ENCODE data around the gene LMNB1. TPM values are rescaled to one million over a fixed set of nuclear protein-coding genes. Genes with fewer than 3 reads are reported as not detected.
"Not testable (repeated sequence)": the region's sequence is repeated elsewhere in the genome, so short reads cannot be mapped to it uniquely, and the experiment has no call there.

The LMNB1 gene
- total and polyA plus RNA-seq, 2 of the 13 experiments (the other 11 are each of a cell fraction or from before 2014, with no cell fraction given), result 12.5 to 159 TPM

GRCh38 chr5:126769703-126770102 is 7.2 kb upstream of the LMNB1 start (continued):
- TF ChIP-seq CSRNP1 (CRISPR knock-in tag; IDR thresholded peaks at IDR 0.05) (no peak), NBN (conservative IDR thresholded peaks at IDR 0.05) (no peak)
- TF ChIP-seq, protein P1, sequence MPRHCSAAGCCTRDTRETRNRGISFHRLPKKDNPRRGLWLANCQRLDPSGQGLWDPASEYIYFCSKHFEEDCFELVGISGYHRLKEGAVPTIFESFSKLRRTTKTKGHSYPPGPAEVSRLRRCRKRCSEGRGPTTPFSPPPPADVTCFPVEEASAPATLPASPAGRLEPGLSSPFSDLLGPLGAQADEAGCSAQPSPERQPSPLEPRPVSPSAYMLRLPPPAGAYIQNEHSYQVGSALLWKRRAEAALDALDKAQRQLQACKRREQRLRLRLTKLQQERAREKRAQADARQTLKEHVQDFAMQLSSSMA (CRISPR knock-in tag; IDR thresholded peaks at IDR 0.05), result no peak

DNA sequence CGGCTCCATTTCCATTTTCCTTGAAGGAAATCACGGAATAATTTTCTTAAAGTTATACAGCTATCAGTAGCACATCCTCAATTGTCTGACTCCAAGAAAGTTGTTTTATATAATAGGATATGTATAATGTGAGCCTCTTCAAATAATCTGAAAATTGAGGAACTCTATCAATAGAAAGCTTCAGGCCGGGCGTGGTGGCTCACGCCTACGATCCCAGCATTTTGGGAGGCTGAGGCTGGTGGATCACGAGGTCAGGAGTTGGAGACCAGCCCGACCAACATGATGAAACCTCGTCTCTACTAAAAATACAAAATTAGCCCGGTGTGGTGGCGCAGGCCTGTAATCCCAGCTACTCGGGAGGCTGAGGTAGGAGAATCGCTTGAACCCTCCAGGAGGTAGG is 3.4 kb upstream of the LMNB1 start:
- H3K79me2 ChIP-seq (ENCODE audit: insufficient read depth, low read length); H3K4me2 ChIP-seq (ENCODE audit: low read depth, low read length); H3K36me3 ChIP-seq (replicated peaks in 1 of 2; ENCODE audit: control insufficient read depth in 1 of 2, insufficient read depth in 2 of 2, low read length in 2 of 2); POLR2A ChIA-PET; H3K4me3 ChIP-seq (replicated peaks in 1 of 3; ENCODE audit: insufficient read depth in 1 of 3, low read depth in 2 of 3, low read length in 3 of 3); ATAC-seq; CTCF ChIA-PET (ENCODE audit: low intra/inter-chr PET ratio, low total read pairs); H4K20me1 ChIP-seq (ENCODE audit: insufficient read depth, low read length); H3K27me3 ChIP-seq (ENCODE audit: control insufficient read depth in 1 of 2, insufficient read depth in 2 of 2, low read length in 2 of 2); H3K4me1 ChIP-seq (ENCODE audit: insufficient read depth, low read length); BruUV-seq (replicated peaks); H2AFZ ChIP-seq (ENCODE audit: low read length); in situ Hi-C loops (cut with HindIII; ENCODE audit: extremely low pct_ligation_motif_present, low pct_unique_long_range_greater_than_20kb); DNase-seq (ENCODE audit: low spot score); H3K9me3 ChIP-seq (ENCODE audit: low read length); H3K9ac ChIP-seq (ENCODE audit: insufficient read depth, low read depth, low read length); H3K27ac ChIP-seq (ENCODE audit: extremely low read length, insufficient read depth, low read length); FAIRE-seq: not testable (repeated sequence)
- intact Hi-C loops (cut with micrococcal nuclease; ENCODE audit: unreplicated experiment), result loop anchor here (10.0 kb wide), 1 partner anchor 409 kb away; no protein-coding TSS in a partner anchor
- 87% methylated on average over 13 of the region's 13 CpGs for WGBS (ENCODE audit: low lambda C conversion rate)

DNA sequence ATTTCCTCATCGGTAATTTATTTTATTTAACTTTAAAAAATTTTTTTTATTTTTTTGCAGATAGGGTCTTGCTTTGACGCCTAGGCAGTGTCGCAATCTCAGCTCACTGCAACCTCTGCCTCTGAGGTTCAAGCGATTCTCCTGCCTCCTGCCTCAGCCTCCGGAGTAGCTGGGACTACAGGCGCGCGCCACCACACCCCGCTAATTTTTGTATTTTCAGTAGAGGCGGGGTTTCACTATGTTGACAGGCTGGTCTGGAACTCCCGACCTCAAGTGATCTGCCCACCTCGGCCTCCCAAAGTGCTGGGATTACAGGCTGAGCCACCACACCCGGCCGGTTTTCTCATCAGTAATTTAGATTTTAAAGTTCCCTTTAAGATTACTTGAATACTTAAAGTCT is 2.3 kb upstream of the LMNB1 start:
- H3K9ac ChIP-seq (ENCODE audit: insufficient read depth, low read depth, low read length); H3K4me2 ChIP-seq (ENCODE audit: low read depth, low read length); DNase-seq (ENCODE audit: low spot score); H3K9me3 ChIP-seq (ENCODE audit: low read length); FAIRE-seq; H2AFZ ChIP-seq (ENCODE audit: low read length); H3K27ac ChIP-seq (ENCODE audit: extremely low read length, insufficient read depth, low read length); POLR2A ChIA-PET; ATAC-seq; H3K36me3 ChIP-seq (replicated peaks in 1 of 2; ENCODE audit: control insufficient read depth in 1 of 2, insufficient read depth in 2 of 2, low read length in 2 of 2); H3K4me3 ChIP-seq (replicated peaks in 1 of 3; ENCODE audit: insufficient read depth in 1 of 3, low read depth in 2 of 3, low read length in 3 of 3); BruUV-seq (replicated peaks); in situ Hi-C loops (cut with HindIII; ENCODE audit: extremely low pct_ligation_motif_present, low pct_unique_long_range_greater_than_20kb); CTCF ChIA-PET (ENCODE audit: low intra/inter-chr PET ratio, low total read pairs); H4K20me1 ChIP-seq (ENCODE audit: insufficient read depth, low read length); H3K27me3 ChIP-seq (ENCODE audit: control insufficient read depth in 1 of 2, insufficient read depth in 2 of 2, low read length in 2 of 2): not testable (repeated sequence)
- peaks cover 19% of the 10 kb centered on the region for H3K79me2 ChIP-seq (ENCODE audit: insufficient read depth, low read length)
- intact Hi-C loops (cut with micrococcal nuclease; ENCODE audit: unreplicated experiment), result loop anchor here (10.0 kb wide), 1 partner anchor 410 kb away; no protein-coding TSS in a partner anchor
- H3K4me1 ChIP-seq (ENCODE audit: insufficient read depth, low read length), result peaks cover 15% of the 10 kb centered on the region
- 96% methylated on average over 14 of the region's 14 CpGs for WGBS (ENCODE audit: low lambda C conversion rate)
